Mammary epithelial cell (primary cell): ENCODE measurements around the gene TBC1D16.

ENCODE experiments used
- EZH2 ChIP-seq: IDR thresholded peaks from 2 replicates; pipeline ENCODE4 v1.6.1; 2012; ENCODE audit warnings: low read length, inconsistent platforms, borderline replicate concordance
- TF ChIP-seq, protein P1 (sequence below), 2 donors: IDR thresholded peaks in 1 of 2; conservative IDR thresholded peaks in 1 of 2; 2 replicates each; pipeline ENCODE4 v1.5.1; 2011 to 2012; ENCODE audit warnings: inconsistent platforms in 2 of 2, low read length in 2 of 2, mild to moderate bottlenecking in 2 of 2, control low read depth in 1 of 2, low read depth in 1 of 2; ENCODE audit not compliant: insufficient read depth in 1 of 2; ENCODE audit errors: extremely low read depth in 1 of 2

- TF ChIP-seq, protein P1, sequence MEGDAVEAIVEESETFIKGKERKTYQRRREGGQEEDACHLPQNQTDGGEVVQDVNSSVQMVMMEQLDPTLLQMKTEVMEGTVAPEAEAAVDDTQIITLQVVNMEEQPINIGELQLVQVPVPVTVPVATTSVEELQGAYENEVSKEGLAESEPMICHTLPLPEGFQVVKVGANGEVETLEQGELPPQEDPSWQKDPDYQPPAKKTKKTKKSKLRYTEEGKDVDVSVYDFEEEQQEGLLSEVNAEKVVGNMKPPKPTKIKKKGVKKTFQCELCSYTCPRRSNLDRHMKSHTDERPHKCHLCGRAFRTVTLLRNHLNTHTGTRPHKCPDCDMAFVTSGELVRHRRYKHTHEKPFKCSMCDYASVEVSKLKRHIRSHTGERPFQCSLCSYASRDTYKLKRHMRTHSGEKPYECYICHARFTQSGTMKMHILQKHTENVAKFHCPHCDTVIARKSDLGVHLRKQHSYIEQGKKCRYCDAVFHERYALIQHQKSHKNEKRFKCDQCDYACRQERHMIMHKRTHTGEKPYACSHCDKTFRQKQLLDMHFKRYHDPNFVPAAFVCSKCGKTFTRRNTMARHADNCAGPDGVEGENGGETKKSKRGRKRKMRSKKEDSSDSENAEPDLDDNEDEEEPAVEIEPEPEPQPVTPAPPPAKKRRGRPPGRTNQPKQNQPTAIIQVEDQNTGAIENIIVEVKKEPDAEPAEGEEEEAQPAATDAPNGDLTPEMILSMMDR (conservative IDR thresholded peaks at IDR 0.05 in 1 of 2, IDR thresholded peaks at IDR 0.05 in 1 of 2; ENCODE audit: extremely low read depth in 1 of 2, insufficient read depth in 1 of 2, low read depth in 1 of 2, low read length in 2 of 2), result no peak
- TF ChIP-seq EZH2, result no peak
Measured at GRCh38 chr17:80007939-80008338, 27.7 kb downstream of the TBC1D16 start.
